GM21825 (cell line): ENCODE measurements around the gene NEU1.

Source experiments
- ATAC-seq: cut with Tn5 transposase; IDR thresholded peaks from one replicate; pipeline ENCODE4 v1.9.1; 2021; ENCODE audit warnings: mild to moderate bottlenecking, moderate library complexity; ENCODE audit not compliant: unreplicated experiment

The NEU1 gene

DNA sequence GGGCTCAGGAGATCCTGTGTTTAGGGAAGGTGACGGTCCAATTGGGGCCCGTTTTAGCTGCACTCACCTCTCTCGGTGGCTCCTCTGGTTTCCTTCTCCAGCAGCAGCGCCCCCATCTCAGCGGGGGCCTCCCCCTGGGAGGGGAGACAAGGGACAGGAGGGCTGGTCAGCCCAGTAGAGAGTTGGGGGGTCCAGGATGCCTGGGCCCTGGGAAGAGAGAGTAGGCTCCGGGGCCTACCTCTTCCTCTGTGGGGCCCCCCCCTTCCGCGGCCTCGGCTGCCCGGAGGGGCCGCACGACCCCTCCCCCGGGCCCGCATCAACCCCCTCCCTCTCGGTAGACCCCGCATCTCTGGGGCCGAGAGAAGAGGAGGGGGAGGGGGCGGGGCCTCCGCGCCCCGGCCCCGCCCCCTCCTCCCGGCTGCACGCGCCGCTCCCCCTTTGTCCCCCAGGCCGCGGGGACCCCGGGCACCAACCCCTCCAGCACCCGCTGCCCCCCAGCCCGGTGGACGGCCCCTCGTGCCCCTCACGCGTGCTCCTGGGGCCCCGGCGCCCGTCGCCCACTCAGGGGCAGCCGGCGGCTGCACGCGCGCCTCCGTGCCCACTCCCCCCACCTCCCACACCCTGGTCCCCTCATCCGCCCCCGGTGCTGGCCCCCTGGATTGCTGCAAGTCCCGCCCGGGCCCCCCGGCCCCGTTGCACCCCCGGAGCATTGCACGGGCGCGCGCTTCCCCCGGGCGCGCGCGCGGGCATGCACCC lies 34.4 kb upstream of the NEU1 start:
- no peak for ATAC-seq

DNA sequence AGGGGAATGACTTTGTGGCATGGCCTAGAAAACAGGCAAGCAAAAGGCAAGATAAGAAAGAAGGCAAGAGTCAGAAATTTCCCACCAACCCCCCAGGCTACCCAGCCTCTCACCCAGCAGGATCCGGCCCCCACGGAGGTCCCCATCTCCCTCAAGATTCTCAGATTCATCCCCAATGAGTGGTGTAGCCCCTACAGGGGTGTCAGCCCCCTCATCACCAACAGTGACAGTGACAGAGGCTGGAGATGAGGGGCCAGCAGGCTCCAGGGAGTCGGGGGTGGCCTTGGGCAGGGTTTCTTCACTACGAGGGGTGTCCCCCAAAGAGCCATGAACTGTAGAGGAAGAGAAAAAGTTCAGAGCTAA lies 33.9 kb upstream of the NEU1 start:
- ATAC-seq = no peak

GRCh38 chr6:31892821-31893220 lies 30.2 kb upstream of the NEU1 start:
- no peak for ATAC-seq

DNA sequence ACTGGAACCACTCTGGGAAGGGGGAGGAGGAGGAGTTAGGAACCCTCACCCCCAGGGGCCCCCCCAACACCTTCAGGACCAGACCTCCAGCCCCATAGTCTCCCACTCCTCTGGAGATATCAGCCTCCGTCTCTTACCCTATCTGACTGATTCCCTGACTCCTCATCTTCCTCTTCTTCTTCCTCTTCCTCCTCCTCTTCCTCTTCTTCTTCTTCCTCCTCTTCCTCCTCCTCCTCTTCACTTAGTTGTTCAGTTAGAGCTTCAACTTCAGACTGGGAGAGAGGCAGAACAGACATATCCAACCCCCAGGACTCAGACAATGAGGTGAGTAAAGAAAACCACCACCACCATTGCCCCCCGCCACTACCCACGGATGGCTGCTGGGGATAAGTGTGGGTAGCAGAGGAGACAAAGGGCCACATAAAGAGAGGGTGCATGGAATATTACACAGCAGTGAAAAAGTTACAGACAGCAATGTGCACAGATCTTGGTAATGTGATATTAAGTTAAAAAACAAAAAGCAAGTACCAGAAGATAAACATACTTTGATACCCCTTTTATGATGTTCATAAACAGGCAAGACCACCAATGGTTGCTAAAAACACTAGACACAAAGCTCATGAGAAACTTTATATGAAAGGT lies 26.8 kb upstream of the NEU1 start:
- ATAC-seq = no peak

DNA sequence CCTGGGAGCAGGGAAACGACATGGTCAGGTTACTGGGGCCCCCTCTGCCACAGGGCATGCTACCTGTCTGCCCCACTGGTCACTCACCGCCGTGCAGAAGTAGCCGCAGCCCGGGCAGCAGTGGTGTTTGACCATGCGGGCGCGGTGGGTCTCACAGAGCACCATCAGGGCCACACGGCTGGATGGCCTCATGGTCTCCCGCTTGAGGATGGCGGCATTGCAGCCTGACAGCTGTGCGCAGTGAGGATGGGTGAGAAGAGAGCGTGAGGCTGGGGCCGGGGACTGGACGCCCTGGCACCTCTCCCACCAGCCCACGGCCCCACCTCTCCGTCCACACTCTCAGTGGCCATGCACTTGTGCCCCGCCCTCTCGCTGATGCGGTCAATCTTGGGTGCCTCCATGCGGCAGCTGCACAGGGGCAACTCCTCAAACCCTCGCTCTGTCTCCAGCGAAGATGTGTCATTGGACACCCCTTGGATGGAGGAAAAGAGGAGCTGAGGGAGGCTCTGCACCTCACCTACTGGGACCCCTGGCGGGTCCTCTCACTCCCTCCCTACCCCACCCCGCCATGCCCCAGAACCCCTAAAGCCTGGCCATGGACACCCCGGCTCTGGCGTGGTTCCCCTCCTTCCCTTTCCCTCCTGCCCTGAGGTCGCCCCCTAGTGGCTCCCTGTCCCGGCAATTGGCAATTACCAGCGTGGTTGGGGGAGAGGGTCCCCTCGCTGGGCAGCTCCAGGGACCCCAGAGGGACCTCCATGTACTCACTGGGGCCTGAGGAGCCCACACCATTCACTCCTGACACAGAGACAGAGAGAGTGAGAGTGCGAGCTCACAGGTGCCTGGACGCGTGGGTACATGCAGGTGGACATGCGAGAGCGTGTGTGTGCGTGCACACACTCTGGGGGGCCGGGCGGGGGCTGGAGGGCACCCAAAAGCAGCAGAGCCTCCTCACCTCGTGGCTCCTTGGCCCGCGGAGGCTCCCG lies 25.9 kb upstream of the NEU1 start:
- ATAC-seq = no peak

DNA sequence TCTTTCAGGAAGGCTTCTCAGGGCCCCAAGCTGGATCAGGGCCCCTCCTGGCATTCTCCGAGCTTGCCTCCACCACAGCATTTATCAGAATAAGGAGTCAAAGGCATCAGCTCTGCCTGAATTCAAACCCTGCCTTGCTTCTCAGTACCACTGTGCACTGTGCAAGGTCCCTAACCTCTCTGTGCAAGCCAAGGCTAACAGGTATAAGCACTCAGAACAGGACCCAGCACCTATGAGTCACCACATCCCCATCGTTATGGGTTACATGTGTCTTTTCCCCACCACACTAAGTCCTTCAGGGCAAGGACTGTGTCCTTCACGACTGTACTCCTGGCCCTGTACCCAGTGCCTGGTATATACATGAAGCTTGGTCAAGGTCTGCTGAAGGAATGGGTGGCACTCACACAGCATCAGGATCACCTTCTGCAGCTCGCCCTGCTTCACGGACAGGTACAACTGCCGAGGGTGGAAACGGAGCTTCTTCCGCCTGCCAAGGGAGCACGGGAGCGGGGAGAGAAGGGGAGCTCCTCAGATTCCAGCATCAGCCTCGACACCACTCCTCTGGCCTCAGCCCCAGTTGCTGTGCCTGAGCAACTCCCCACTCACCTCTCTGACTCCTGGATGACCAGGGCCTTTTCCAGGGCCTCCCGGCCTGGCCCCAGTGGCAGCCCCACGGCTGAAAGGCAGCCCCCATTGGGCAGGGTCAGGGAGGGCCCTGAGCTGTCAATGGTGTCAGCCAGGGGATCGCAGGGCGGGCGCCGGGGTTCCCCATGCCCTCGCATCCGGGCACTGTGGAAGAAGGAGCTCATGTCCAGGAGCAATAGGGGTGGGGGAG lies 24.8 kb upstream of the NEU1 start:
- ATAC-seq = no peak

DNA sequence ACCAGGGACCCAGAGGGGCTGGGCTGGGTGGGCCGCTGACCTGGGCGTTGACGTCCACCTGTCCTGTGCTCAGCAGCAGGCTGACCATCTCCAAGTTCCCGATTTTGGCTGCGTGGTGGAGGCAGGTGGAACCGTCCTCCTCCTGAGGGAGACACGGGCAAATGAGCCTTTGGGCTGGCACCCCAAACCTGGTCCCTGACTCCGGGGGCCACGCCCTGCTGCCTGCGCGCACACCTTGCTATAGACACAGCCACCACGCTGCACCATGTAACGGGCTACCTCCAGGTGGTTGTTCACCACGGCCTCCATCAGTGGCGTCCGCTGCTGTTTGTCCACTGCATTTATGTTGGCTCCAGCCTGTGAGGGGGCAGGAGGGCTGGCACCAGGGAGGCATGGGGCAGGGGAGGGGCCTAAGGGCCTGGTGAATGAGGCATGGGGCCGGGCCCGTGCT lies 23.9 kb upstream of the NEU1 start:
- no peak for ATAC-seq

GRCh38 chr6:31884528-31885035 lies 22.0 kb upstream of the NEU1 start:
- no peak for ATAC-seq

DNA sequence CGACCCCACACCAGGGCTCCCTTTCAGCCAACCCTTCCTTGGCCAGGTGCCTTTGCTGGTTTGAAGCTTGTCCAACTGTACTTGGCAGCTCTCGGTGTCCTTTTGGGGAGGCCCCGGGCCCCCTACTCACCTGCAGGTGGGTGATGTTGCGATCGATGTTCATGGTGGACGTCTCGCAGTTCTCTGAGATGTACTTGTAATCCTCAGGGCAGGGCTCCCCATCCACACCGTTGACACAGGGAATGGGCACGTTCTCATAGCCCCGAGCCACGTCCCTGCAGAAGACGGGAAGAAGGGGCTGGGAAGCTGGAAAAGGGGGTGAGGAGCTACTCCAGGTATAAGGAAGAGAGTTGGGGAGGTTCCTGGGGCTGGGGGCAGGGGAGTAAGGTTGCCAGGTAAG lies 21.1 kb upstream of the NEU1 start:
- no peak for ATAC-seq

DNA sequence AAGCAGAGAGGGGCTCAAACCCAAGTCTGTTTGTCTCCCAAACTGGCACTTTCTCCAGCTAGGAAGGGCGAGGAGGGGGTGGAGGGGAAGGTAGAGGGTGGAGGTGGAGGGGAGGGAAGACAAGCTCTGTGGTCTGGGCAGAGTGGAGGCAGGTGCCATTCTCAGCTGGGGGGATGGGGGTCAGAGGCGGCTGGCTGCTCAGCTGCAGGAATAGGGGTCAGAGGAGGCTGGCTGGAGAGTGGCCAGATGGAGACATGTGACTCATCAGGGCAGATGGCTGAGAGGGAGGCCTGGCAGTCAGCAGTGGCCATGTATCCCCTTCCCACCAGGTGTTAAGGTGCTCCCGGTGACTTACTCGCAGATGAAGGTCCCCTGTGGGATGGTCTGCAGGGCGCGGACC lies 19.7 kb upstream of the NEU1 start:
- no peak for ATAC-seq

- ATAC-seq = no peak
These were observed 18.7 kb upstream of the NEU1 start for GRCh38 chr6:31881136-31881859.

GRCh38 chr6:31880616-31881015 lies 18.0 kb upstream of the NEU1 start:
- no peak for ATAC-seq

GRCh38 chr6:31879901-31880300 lies 17.3 kb upstream of the NEU1 start:
- ATAC-seq = no peak

DNA sequence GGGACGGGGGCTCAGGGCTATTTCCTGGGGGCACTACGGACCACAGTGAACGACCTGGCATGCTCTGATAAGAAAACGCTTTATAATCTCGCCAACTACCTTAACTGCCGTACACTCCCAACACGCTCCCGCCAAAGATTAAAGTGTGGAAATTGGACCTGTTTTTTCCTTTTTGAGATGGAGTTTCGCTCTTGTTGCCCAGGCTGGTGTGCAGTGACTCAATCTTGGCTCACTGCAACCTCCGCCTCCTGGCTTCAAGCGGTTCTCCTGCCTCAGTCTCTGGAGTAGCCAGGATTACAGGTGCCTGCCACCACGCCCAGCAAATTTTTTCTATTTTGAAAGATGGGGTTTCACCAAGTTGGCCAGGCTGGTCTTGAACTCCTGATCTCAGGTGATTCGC lies 16.5 kb upstream of the NEU1 start:
- no peak for ATAC-seq

- ATAC-seq = no peak
These were observed 16.1 kb upstream of the NEU1 start, which contains the start of gene SLC44A4 for GRCh38 chr6:31878726-31879125. TSS of gene SLC44A4 (minus strand) at chr6:31878997. CDS start at chr6:31878980, 17 bp downstream.

GRCh38 chr6:31878222-31878621 lies 15.6 kb upstream of the NEU1 start:
- no peak for ATAC-seq

GRCh38 chr6:31877651-31878161 lies 15.1 kb upstream of the NEU1 start:
- ATAC-seq = no peak

DNA sequence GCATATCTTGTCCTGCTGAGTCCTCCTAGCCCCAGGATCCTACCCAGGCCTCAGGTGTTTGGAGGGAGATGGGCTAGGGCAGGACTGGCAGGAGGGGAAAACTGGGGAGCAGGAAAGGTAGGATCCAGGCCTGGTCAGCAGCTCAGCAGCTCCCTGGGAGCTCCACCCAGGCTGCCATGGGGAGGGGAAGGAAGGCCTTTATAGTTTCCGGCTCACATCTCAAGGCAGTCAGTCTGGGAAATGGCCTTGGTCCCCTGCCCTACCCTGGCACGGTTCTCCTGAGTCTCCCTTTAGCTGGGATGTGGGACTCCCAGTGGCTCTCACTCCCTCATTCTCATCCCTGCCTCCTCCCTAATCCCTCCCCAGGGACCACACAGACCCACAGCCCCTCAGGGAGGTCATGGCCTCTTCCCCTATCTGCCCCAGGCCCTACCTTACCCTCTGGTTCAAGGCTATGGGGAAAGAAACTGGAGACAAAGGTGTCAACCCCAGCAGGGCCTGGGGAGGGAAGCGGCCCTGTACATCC lies 14.6 kb upstream of the NEU1 start:
- ATAC-seq = no peak

GRCh38 chr6:31876357-31876756 lies 13.7 kb upstream of the NEU1 start:
- no peak for ATAC-seq
